Measurements from ENCODE around the gene MINPP1. TPM values are rescaled to one million over a fixed set of nuclear protein-coding genes. Genes with fewer than 3 reads are reported as not detected.
A peak's percentile ranks its signal among the peaks of the same experiment; 100 is the strongest.
"Not testable (repeated sequence)": the region's sequence is repeated elsewhere in the genome, so short reads cannot be mapped to it uniquely, and the experiment has no call there.

MINPP1 gene, protein sequence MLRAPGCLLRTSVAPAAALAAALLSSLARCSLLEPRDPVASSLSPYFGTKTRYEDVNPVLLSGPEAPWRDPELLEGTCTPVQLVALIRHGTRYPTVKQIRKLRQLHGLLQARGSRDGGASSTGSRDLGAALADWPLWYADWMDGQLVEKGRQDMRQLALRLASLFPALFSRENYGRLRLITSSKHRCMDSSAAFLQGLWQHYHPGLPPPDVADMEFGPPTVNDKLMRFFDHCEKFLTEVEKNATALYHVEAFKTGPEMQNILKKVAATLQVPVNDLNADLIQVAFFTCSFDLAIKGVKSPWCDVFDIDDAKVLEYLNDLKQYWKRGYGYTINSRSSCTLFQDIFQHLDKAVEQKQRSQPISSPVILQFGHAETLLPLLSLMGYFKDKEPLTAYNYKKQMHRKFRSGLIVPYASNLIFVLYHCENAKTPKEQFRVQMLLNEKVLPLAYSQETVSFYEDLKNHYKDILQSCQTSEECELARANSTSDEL
- 34.9 and 35.9 TPM in 2 replicates for total RNA-seq (2014; rRNA removed; shearing (Covaris generic); ENCODE audit: low replicate concordance)

- in situ Hi-C loops (cut with HindIII; ENCODE audit: low pct_unique_long_range_greater_than_20kb, low sequenced_read_pairs): no loop called here
- peak; percentile 81 for DNase-seq (ENCODE audit: low read depth)
Measured at GRCh38 chr10:87504640-87505365, at the start of gene MINPP1. Gene MINPP1, plus strand, starts transcription at chr10:87504893. Its CDS starts 23 bp downstream, at chr10:87504916.

GRCh38 chr10:87456586-87457220, 48.0 kb upstream of the MINPP1 start:
- DNase-seq (ENCODE audit: low read depth); in situ Hi-C loops (cut with HindIII; ENCODE audit: low pct_unique_long_range_greater_than_20kb, low sequenced_read_pairs): not testable (repeated sequence)

DNA sequence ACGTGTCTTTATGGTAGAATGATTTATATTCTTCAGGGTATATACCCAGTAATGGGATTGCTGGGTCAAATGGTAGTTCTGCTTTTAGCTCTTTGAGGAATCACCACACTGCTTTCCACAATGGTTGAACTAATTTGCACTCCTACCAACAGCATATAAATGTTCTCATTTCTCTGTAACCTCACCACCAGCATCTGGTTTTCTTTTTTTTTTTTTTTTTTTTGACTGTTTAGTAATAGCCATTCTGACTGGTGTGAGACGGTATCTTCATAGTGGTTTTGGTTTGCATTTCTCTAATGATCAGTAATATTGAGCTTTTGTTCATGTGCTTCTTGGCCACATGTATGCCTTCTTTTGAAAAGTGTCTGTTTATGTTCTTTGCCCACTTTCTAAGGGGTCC, 42.9 kb upstream of the MINPP1 start:
- DNase-seq (ENCODE audit: low read depth); in situ Hi-C loops (cut with HindIII; ENCODE audit: low pct_unique_long_range_greater_than_20kb, low sequenced_read_pairs): not testable (repeated sequence)

DNA sequence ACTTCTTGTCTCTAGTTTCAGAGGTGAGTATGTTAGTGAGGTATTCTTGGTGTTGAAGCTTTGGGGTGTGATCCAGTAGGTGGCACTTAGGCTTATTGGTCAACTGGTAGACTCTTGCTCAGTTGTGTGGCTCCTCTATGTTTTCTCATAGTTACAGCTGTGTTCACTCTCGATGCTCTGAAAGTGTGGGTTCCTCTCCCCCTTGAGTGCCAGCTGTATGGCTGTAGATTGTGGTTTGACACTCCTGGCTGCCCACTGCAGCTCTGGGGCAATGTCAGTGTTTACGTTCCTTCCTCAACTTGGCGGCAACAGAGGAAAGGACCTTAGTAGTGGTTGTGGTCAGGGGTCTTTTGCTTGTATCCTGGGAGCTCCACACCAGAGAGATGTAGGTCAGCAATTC, 37.8 kb upstream of the MINPP1 start:
- DNase-seq (ENCODE audit: low read depth); in situ Hi-C loops (cut with HindIII; ENCODE audit: low pct_unique_long_range_greater_than_20kb, low sequenced_read_pairs): not testable (repeated sequence)

- in situ Hi-C loops (cut with HindIII; ENCODE audit: low pct_unique_long_range_greater_than_20kb, low sequenced_read_pairs); DNase-seq (ENCODE audit: low read depth): not testable (repeated sequence)
Measured at GRCh38 chr10:87488733-87489132, 16.0 kb upstream of the MINPP1 start.

GRCh38 chr10:87490285-87490684, 14.4 kb upstream of the MINPP1 start:
- in situ Hi-C loops (cut with HindIII; ENCODE audit: low pct_unique_long_range_greater_than_20kb, low sequenced_read_pairs); DNase-seq (ENCODE audit: low read depth): not testable (repeated sequence)

GRCh38 chr10:87492450-87492849, 12.2 kb upstream of the MINPP1 start:
- DNase-seq (ENCODE audit: low read depth); in situ Hi-C loops (cut with HindIII; ENCODE audit: low pct_unique_long_range_greater_than_20kb, low sequenced_read_pairs): not testable (repeated sequence)

DNA sequence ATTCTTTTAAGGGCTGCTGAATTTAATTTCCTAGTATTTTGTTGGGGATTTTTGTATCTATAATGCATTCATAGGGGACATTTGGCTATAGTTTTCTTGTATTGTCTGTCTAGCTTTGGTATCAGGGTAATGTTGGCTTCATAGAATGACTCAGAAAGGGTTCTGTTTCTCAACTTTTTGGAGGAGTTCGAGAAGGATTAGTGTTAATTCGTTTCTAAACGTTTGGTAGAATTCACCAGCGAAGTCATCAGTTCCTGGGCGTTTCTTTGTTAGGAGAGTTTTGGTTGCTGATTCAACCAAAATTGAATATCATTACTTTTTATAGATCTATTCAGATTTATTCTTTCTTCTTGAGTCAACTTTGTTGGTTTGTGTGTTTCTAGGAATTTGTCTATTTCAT, 9.2 kb upstream of the MINPP1 start:
- in situ Hi-C loops (cut with HindIII; ENCODE audit: low pct_unique_long_range_greater_than_20kb, low sequenced_read_pairs); DNase-seq (ENCODE audit: low read depth): not testable (repeated sequence)

GRCh38 chr10:87497386-87497785, 7.3 kb upstream of the MINPP1 start:
- in situ Hi-C loops (cut with HindIII; ENCODE audit: low pct_unique_long_range_greater_than_20kb, low sequenced_read_pairs); DNase-seq (ENCODE audit: low read depth): not testable (repeated sequence)

DNA sequence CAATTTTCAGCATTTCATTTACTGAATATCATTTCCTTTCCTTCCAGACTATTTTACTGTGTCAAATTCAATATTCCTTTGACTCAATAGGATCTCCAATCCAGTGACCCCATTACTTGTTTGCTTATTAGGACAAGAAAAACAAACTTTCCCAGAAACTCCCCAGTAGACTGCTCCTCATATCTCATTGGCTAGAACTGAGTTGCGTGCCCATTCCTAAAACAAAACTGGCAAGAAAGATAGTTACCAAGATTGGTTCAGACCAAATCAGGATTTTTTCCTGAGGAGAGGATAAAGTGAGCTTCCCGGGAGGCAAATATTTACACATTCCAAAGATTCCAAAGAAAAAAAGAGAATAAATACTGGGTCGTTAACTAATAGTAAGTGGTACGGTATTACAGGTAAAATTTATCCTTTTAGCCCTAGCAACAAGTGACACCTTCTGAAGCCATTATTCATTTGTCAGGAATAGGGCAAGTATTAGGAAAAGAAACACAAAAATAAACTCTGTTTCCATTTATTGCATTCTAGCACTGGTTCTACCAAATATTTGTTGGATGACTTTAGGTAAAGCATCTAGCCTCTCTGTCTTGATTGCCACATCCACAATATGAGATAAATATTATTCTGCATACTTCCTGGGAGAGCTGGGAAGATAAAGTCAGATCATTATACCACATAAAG, 6.4 kb upstream of the MINPP1 start:
- DNase-seq (ENCODE audit: low read depth); in situ Hi-C loops (cut with HindIII; ENCODE audit: low pct_unique_long_range_greater_than_20kb, low sequenced_read_pairs): not testable (repeated sequence)

- no peak for DNase-seq (ENCODE audit: low read depth)
- in situ Hi-C loops (cut with HindIII; ENCODE audit: low pct_unique_long_range_greater_than_20kb, low sequenced_read_pairs): no loop called here
Measured at GRCh38 chr10:87500646-87501048, 4.0 kb upstream of the MINPP1 start.

GRCh38 chr10:87503401-87503800, 1.3 kb upstream of the MINPP1 start:
- in situ Hi-C loops (cut with HindIII; ENCODE audit: low pct_unique_long_range_greater_than_20kb, low sequenced_read_pairs): no loop called here
- no peak for DNase-seq (ENCODE audit: low read depth)

DNA sequence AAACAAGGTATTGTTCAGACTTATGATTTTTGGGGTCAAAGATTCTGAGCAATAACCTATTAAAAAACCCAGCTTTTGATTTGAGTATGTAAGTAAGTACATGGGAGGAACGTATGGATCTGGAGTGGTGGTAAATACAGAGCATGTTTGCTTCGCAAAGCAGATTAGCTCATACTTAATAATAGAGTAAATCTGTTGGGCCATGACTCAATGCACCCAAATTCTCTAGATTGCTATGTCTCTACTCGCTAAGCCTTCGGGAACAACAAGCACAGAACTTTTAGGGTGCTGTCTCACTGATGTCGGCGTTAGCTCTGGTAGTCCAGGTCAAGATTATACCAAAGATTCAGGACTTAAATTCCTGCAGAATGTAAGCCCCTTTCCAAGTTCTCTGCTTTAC, 807 bp upstream of the MINPP1 start:
- no peak for DNase-seq (ENCODE audit: low read depth)
- in situ Hi-C loops (cut with HindIII; ENCODE audit: low pct_unique_long_range_greater_than_20kb, low sequenced_read_pairs): no loop called here

- in situ Hi-C loops (cut with HindIII; ENCODE audit: low pct_unique_long_range_greater_than_20kb, low sequenced_read_pairs): no loop called here
- DNase-seq (ENCODE audit: low read depth): no peak
Measured at GRCh38 chr10:87504307-87504639, 420 bp upstream of the MINPP1 start.

DNA sequence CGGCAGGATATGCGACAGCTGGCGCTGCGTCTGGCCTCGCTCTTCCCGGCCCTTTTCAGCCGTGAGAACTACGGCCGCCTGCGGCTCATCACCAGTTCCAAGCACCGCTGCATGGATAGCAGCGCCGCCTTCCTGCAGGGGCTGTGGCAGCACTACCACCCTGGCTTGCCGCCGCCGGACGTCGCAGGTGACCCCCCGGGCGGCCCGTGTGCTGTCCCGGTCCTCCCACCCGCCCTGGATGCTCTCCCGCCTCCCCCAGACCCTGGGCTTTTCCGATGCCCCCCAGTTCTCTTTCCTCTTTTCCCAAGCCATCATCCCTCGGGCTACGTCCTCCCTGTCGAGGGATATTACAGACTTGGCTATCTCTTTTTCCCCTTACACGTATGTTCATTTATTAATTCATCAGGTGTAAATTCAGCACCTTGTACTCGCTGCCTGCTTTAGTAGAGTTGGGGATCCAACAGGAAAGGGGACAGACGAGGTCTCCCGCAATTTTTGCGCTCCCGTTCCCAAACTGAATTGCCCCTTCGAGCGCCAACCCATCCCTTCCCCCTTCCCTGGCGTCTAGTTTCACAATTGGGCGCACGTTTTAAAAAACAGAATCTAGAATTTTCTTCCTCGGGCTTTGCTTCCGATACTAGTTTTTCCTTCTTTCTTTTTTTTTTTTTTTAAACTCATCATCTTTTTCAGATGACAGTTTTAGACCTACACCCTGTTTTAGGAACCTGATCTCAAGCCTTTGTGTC, 846 bp downstream of the MINPP1 start:
- in situ Hi-C loops (cut with HindIII; ENCODE audit: low pct_unique_long_range_greater_than_20kb, low sequenced_read_pairs): no loop called here
- peak; percentile 49 for DNase-seq (ENCODE audit: low read depth)

DNA sequence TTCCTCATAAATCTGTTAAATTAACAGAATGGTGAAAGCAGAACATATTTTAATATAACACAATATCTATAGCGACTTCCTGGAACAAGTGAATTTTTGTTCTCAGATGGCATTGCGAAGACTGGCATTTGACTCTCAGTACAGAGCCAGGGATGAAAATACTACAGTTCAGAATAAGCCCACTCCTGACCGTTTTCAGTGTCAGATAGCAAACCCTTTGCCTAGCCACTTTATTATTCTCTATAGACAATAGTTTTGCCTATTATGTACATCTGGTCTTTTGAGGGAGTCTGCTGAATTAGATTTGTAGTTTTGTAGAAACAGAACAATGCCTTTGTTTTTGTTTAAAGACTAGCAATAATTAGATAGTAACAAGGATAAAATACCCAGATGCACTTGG, 2.3 kb downstream of the MINPP1 start:
- no peak for DNase-seq (ENCODE audit: low read depth)
- in situ Hi-C loops (cut with HindIII; ENCODE audit: low pct_unique_long_range_greater_than_20kb, low sequenced_read_pairs): no loop called here

GRCh38 chr10:87507879-87508483, 3.3 kb downstream of the MINPP1 start:
- in situ Hi-C loops (cut with HindIII; ENCODE audit: low pct_unique_long_range_greater_than_20kb, low sequenced_read_pairs): no loop called here
- DNase-seq (ENCODE audit: low read depth): no peak
